ENCODE data around the gene ASXL2.

Gene ASXL2

DNA sequence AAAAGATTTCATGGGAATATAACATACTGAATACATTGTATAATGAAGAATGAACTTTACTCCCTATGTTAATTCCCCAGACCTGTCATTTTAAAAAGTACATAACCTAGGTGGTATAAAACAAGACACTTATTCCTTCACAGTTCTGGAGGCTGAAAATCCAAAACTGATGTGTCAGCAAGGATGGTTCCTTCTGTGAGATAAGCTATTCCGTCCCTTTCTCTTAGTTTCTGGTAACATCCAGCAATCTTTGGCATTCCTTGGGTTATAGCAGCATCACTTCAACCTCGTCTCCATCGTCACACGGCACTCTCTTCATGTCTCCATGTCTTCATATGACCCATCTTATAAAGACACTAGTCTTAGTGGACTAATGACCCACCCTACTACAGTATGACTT, 93.9 kb downstream of the ASXL2 start:
- H3K4me3 ChIP-seq (ENCODE audit: low read depth, low read length), result no peak overlapping the region
- in situ Hi-C loops (cut with HindIII; ENCODE audit: low sequenced_read_pairs), result no loop called here
- TF ChIP-seq, protein P1, sequence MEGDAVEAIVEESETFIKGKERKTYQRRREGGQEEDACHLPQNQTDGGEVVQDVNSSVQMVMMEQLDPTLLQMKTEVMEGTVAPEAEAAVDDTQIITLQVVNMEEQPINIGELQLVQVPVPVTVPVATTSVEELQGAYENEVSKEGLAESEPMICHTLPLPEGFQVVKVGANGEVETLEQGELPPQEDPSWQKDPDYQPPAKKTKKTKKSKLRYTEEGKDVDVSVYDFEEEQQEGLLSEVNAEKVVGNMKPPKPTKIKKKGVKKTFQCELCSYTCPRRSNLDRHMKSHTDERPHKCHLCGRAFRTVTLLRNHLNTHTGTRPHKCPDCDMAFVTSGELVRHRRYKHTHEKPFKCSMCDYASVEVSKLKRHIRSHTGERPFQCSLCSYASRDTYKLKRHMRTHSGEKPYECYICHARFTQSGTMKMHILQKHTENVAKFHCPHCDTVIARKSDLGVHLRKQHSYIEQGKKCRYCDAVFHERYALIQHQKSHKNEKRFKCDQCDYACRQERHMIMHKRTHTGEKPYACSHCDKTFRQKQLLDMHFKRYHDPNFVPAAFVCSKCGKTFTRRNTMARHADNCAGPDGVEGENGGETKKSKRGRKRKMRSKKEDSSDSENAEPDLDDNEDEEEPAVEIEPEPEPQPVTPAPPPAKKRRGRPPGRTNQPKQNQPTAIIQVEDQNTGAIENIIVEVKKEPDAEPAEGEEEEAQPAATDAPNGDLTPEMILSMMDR (IDR thresholded peaks at IDR 0.05; ENCODE audit: low read depth, low read length, missing control alignments), result no peak
- DNase-seq (ENCODE audit: low read depth), result no peak

DNA sequence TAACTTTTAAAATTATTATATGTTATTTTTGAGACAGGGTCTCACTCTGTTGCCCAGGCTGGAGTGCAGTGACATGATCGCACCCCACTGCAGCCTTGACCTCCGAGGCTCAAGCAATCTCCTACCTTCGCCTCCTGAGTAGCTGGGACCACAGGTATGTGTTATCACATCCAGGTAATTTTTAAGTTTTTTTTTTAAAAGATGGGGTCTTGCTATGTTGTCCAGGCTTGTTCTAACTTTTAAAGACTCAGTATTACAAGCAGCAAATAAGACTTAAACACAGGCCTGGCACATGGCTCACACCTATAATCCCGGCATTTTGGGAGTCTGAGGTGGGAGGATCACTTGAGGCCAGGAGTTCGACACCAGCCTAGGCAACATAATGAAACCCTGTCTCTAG, 101.2 kb downstream of the ASXL2 start:
- TF ChIP-seq, protein P1 (IDR thresholded peaks at IDR 0.05; ENCODE audit: low read depth, low read length, missing control alignments), result no peak

DNA sequence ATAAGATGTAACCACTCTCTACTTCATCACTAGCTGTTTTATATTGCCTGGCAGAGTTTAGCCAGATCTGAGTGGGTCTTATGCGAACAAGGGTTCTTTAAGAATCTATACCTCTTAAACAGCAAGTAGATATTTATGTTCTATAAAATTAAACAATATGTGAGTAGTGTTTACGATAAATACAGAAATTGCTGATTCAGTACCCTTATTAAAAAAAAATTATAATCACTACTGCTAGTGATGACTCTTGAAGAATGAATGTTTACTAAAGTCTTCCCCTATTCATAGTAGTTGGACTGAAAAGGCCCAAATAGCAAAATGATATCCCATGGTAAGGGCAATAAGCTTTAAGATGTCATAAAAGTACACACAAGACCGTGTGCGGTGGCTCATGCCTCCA, 106.2 kb downstream of the ASXL2 start:
- in situ Hi-C loops (cut with HindIII; ENCODE audit: low sequenced_read_pairs), result no loop called here
- DNase-seq (ENCODE audit: low read depth), result no peak
- no peak overlapping the region for H3K4me3 ChIP-seq (ENCODE audit: low read depth, low read length)
- TF ChIP-seq, protein P1 (IDR thresholded peaks at IDR 0.05; ENCODE audit: low read depth, low read length, missing control alignments), result no peak

More for the DNA sequence above, 101.2 kb downstream of the ASXL2 start:
- no peak overlapping the region for H3K4me3 ChIP-seq (ENCODE audit: low read depth, low read length)
- DNase-seq (ENCODE audit: low read depth), result no peak
- in situ Hi-C loops (cut with HindIII; ENCODE audit: low sequenced_read_pairs), result no loop called here

DNA sequence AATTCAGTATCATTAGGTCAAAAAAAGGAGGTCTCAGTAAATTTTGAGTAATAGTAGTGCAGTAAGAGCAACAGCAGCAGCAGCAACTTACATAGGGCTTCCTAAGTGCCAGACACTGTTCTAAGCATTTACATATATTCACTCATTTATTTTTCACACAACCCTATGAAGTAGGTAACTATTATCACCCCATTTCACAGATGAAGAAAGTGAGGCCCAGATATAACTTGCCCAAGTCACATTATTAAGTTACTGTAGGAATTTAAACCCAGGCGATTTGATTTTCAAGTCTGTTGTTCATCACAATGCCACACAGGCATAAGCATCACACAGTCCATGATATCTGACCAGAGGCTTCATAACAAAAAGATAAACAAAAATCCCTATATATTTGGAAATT, 114.7 kb downstream of the ASXL2 start:
- no peak overlapping the region for H3K4me3 ChIP-seq (ENCODE audit: low read depth, low read length)
- TF ChIP-seq, protein P1 (IDR thresholded peaks at IDR 0.05; ENCODE audit: low read depth, low read length, missing control alignments), result no peak
- no peak for DNase-seq (ENCODE audit: low read depth)
- in situ Hi-C loops (cut with HindIII; ENCODE audit: low sequenced_read_pairs), result no loop called here

DNA sequence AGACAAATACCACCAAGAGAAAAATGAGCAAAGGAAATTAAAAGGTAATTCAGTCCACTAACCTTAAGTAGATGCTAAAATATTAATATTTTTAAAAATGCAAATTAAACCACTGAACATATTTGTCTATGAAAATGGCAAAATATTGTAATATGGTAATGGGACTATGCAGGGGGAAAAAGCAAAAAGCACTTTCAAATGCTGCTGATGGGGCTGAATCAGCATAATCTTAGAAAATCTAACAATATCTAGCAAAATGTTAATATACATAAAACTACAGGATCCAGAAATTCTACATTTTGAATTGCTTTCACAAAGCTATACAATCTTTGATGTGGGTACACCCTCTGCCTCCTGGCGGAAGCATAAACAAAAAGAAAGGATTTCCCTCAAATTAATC, 118.0 kb downstream of the ASXL2 start:
- in situ Hi-C loops (cut with HindIII; ENCODE audit: low sequenced_read_pairs), result no loop called here
- TF ChIP-seq, protein P1 (IDR thresholded peaks at IDR 0.05; ENCODE audit: low read depth, low read length, missing control alignments), result no peak
- DNase-seq (ENCODE audit: low read depth), result no peak
- no peak overlapping the region for H3K4me3 ChIP-seq (ENCODE audit: low read depth, low read length)

DNA sequence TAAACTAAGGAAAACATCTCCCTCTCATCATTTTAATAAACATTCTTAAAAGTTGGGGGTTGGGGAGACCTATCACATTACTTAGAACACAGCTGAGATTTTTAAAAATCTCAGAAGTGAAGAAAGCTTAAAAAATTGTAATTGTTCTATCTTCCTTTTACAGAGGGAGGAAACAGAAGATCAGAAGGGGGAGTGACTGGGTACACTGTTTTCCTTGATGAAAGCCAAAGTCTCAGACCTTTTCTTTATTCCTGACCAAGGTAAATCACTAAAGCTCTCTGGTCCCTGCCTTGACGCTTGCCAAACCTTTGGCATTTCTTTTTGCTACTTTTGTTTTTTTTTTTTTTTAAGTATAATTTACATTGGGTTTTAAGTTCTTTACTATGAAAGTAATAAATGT, 119.9 kb downstream of the ASXL2 start:
- in situ Hi-C loops (cut with HindIII; ENCODE audit: low sequenced_read_pairs), result no loop called here
- H3K4me3 ChIP-seq (ENCODE audit: low read depth, low read length), result no peak overlapping the region
- no peak for DNase-seq (ENCODE audit: low read depth)
- TF ChIP-seq, protein P1 (IDR thresholded peaks at IDR 0.05; ENCODE audit: low read depth, low read length, missing control alignments), result no peak

DNA sequence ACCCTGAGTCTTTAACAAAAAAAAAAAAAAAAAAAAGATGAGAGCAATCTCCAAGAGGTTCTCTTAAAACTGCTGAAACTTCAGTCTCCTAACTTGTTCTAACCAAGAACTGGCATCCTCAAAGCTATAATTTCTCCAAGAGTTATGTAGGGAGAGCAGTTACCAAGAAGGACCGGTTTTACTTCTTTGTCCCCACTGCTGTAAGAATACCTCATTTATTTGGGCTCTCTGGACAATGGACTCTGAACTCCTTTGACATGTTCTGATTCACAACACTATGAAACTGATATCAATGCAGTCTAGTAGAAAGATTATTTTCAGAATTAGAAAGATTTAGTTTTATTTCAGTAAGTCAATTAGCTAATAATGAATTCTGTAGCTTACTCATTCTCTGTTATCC, 120.4 kb downstream of the ASXL2 start:
- TF ChIP-seq, protein P1 (IDR thresholded peaks at IDR 0.05; ENCODE audit: low read depth, low read length, missing control alignments), result no peak
- in situ Hi-C loops (cut with HindIII; ENCODE audit: low sequenced_read_pairs), result no loop called here
- DNase-seq (ENCODE audit: low read depth), result no peak
- H3K4me3 ChIP-seq (ENCODE audit: low read depth, low read length), result no peak overlapping the region
